ENCODE data around the gene MRPL39. TPM values are rescaled to one million over a fixed set of nuclear protein-coding genes. Genes with fewer than 3 reads are reported as not detected.

MRPL39 gene
- total and polyA plus RNA-seq, 4 experiments from 2014 or later, result 19.1 to 53.0 (median 29.8) TPM

DNA sequence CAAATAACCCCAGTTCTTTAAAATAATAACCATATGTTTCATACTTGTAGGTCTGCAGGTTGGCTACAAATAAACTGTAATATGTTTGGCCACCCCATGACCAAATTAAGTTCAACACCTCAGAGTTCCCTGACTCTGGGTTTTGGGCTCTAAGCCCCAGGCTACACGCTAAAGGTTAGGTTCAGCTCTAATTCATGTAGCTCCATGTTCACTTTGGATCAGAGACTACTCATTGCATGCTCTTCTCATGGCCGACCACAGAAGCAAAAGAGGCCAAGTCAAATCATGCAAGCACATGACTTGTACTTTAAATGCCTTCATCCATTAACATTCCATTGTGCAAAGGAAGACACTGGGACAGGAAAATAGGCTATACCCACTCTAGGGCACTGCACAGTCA is 66.2 kb downstream of the MRPL39 start:
- no peaks in the 10 kb centered on the region for H3K27me3 ChIP-seq (ENCODE audit: insufficient read depth, low read length)
- ChIA-PET POLR2A (ENCODE audit: partially characterized antibody) (no interaction called here), CTCF (ENCODE audit: partially characterized antibody) (no interaction called here)
- H3K27ac Mint-ChIP-seq, result no peak overlapping the region
- H3K4me3 ChIP-seq (ENCODE audit: low read length in 2 of 2), result no peak overlapping the region
- intact Hi-C loops (cut with micrococcal nuclease), result no loop called here
- H3K36me3 ChIP-seq (ENCODE audit: insufficient read depth, low read length), result no peaks in the 10 kb centered on the region
- no peaks in the 10 kb centered on the region for H3K4me1 ChIP-seq (ENCODE audit: insufficient read depth, low read length)
- no peaks in the 10 kb centered on the region for H3K27me3 Mint-ChIP-seq
- DNase-seq, result no peak
- no peak overlapping the region for H3K4me3 Mint-ChIP-seq
- H3K36me3 Mint-ChIP-seq, result peaks cover 0 to 9% of the 10 kb centered on the region in 2 donors
- H3K9me3 ChIP-seq (ENCODE audit: control insufficient read depth in 1 of 2, low read length in 2 of 2), result peaks cover 0 to 4% of the 10 kb centered on the region in 2 donors
- no peak overlapping the region for H3K27ac ChIP-seq (ENCODE audit: low read depth, low read length)
- peaks cover 5 to 24% (median 18%) of the 10 kb centered on the region in 8 donors for H3K9me3 Mint-ChIP-seq
- no peaks in the 10 kb centered on the region for H3K4me1 Mint-ChIP-seq

DNA sequence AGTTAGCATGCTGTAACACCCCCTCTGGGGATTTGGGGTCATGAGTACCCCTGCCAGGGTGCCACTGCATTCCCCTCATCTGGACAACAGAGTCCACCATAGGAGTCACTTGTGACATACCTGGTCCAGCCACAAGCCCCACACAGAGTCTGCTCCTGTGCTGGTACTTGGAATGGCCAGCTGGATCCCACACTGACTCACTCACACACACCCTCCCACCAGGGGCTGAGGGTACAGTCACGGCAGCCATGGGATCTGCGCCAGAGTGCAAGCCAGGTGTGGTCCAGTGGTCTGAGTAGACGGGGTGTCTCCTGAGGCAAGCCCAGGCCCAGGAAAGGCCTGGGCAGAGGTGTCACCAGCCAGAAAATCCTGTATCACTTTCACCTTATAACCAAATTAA is 67.7 kb downstream of the MRPL39 start:
- Mint-ChIP-seq H3K4me3 (no peak overlapping the region), H3K36me3 (peaks cover 0 to 9% of the 10 kb centered on the region in 2 donors), H3K9me3 (peaks cover 5 to 24% (median 18%) of the 10 kb centered on the region in 8 donors), H3K27me3 (no peaks in the 10 kb centered on the region), H3K27ac (no peak overlapping the region), H3K4me1 (no peaks in the 10 kb centered on the region)
- Histone ChIP-seq H3K27me3 (ENCODE audit: insufficient read depth, low read length) (no peaks in the 10 kb centered on the region), H3K4me3 (ENCODE audit: low read length in 2 of 2) (no peak overlapping the region), H3K9me3 (ENCODE audit: control insufficient read depth in 1 of 2, low read length in 2 of 2) (peaks cover 0 to 4% of the 10 kb centered on the region in 2 donors), H3K36me3 (ENCODE audit: insufficient read depth, low read length) (no peaks in the 10 kb centered on the region), H3K27ac (ENCODE audit: low read depth, low read length) (no peak overlapping the region), H3K4me1 (ENCODE audit: insufficient read depth, low read length) (no peaks in the 10 kb centered on the region)
- no peak for DNase-seq
- CTCF ChIA-PET (ENCODE audit: partially characterized antibody), result no interaction called here
- intact Hi-C loops (cut with micrococcal nuclease), result no loop called here
- POLR2A ChIA-PET (ENCODE audit: partially characterized antibody), result no interaction called here

DNA sequence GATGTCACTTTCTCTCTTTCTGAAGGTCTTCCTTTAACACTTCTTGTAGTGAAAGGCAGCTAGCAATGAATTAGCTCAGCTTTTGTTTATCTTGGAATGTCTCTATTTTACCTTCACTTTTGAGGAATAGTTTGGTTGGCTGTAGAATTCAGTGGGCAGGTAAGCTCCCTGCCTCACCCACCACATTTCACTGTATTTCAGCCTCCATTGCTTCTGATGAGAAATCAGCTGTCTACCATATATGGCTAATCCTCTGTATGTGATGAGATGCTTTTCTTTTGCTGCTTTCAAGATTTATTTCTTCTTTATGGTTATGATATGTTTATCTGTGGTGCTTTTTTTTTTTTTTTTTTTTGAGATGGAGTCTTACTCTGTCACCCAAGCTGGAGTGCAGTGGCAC is 70.1 kb downstream of the MRPL39 start:
- no peak overlapping the region for H3K4me3 Mint-ChIP-seq
- Histone ChIP-seq H3K4me3 (ENCODE audit: low read length in 2 of 2) (no peak overlapping the region), H3K4me1 (ENCODE audit: insufficient read depth, low read length) (no peaks in the 10 kb centered on the region), H3K27ac (ENCODE audit: low read depth, low read length) (no peak overlapping the region), H3K27me3 (ENCODE audit: insufficient read depth, low read length) (no peaks in the 10 kb centered on the region), H3K9me3 (ENCODE audit: control insufficient read depth in 1 of 2, low read length in 2 of 2) (peaks cover 0 to 4% of the 10 kb centered on the region in 2 donors), H3K36me3 (ENCODE audit: insufficient read depth, low read length) (no peaks in the 10 kb centered on the region)
- POLR2A ChIA-PET (ENCODE audit: partially characterized antibody), result no interaction called here
- H3K9me3 Mint-ChIP-seq, result peaks cover 5 to 24% (median 18%) of the 10 kb centered on the region in 8 donors
- CTCF ChIA-PET (ENCODE audit: partially characterized antibody), result interaction anchor here (0.7 kb wide), 1 partner anchor 1185 kb away, joined by 3 read pairs; no protein-coding TSS in a partner anchor
- H3K27me3 Mint-ChIP-seq, result no peaks in the 10 kb centered on the region
- H3K27ac Mint-ChIP-seq, result no peak overlapping the region
- DNase-seq, result no peak
- no peaks in the 10 kb centered on the region for H3K4me1 Mint-ChIP-seq
- intact Hi-C loops (cut with micrococcal nuclease), result no loop called here
- H3K36me3 Mint-ChIP-seq, result peaks cover 0 to 9% of the 10 kb centered on the region in 2 donors

DNA sequence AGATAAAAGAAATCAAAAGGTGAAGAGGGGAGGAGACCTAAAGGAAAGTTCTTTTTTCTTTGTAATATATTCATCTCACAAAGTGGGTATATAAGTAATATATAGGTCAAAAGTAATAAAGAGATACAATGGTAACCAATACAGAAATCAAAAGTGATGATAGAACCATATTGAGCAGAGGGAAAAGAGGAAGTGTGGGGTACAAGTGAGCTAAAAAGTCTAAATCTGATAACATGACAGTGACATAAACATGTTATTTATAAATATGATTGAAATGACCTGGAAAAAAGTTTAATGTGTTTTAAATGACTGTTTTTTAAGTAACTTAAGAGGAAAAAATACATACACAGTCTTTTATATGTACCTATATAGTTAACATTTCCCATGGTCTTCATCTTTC is 70.5 kb downstream of the MRPL39 start:
- Histone ChIP-seq H3K4me1 (ENCODE audit: insufficient read depth, low read length) (no peaks in the 10 kb centered on the region), H3K4me3 (ENCODE audit: low read length in 2 of 2) (no peak overlapping the region)

DNA sequence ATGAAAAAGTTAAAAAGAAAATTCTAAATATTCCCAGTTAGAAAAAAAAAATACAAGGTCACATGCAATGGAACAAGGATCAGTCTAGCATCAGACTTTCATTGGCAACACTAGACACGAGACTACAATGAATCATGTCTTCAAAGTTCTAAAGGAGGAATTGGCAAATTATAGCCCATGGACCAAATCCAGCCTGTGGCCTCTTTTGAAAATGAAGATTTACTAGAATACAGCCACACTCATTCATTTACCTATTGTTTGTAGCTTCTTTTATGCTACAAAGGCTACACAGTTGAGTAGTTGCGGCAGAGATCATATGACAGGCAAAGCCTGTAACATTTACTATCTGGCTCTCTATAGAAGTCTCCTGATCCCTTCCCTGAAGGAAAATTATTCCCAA is 71.4 kb downstream of the MRPL39 start:
- Mint-ChIP-seq H3K4me1 (no peaks in the 10 kb centered on the region), H3K36me3 (peaks cover 0 to 9% of the 10 kb centered on the region in 2 donors), H3K27me3 (no peaks in the 10 kb centered on the region), H3K4me3 (no peak overlapping the region), H3K9me3 (peaks cover 5 to 24% (median 18%) of the 10 kb centered on the region in 8 donors), H3K27ac (no peak overlapping the region)
- H3K36me3 ChIP-seq (ENCODE audit: insufficient read depth, low read length), result no peaks in the 10 kb centered on the region
- H3K9me3 ChIP-seq (ENCODE audit: control insufficient read depth in 1 of 2, low read length in 2 of 2), result peaks cover 0 to 4% of the 10 kb centered on the region in 2 donors
- H3K4me3 ChIP-seq (ENCODE audit: low read length in 2 of 2), result no peak overlapping the region
- no peak for DNase-seq
- intact Hi-C loops (cut with micrococcal nuclease), result no loop called here
- ChIA-PET POLR2A (ENCODE audit: partially characterized antibody) (no interaction called here), CTCF (ENCODE audit: partially characterized antibody) (no interaction called here)
- H3K27me3 ChIP-seq (ENCODE audit: insufficient read depth, low read length), result no peaks in the 10 kb centered on the region
- H3K4me1 ChIP-seq (ENCODE audit: insufficient read depth, low read length), result no peaks in the 10 kb centered on the region
- H3K27ac ChIP-seq (ENCODE audit: low read depth, low read length), result no peak overlapping the region

More for the DNA sequence above, 70.5 kb downstream of the MRPL39 start:
- H3K36me3 Mint-ChIP-seq, result peaks cover 0 to 9% of the 10 kb centered on the region in 2 donors
- POLR2A ChIA-PET (ENCODE audit: partially characterized antibody), result no interaction called here
- H3K9me3 Mint-ChIP-seq, result peaks cover 5 to 24% (median 18%) of the 10 kb centered on the region in 8 donors
- H3K4me1 Mint-ChIP-seq, result no peaks in the 10 kb centered on the region
- intact Hi-C loops (cut with micrococcal nuclease), result no loop called here
- H3K27ac ChIP-seq (ENCODE audit: low read depth, low read length), result no peak overlapping the region
- no peak for DNase-seq
- CTCF ChIA-PET (ENCODE audit: partially characterized antibody), result interaction anchor here (0.7 kb wide), 1 partner anchor 1185 kb away, joined by 3 read pairs; no protein-coding TSS in a partner anchor
- H3K4me3 Mint-ChIP-seq, result no peak overlapping the region
- peaks cover 0 to 4% of the 10 kb centered on the region in 2 donors for H3K9me3 ChIP-seq (ENCODE audit: control insufficient read depth in 1 of 2, low read length in 2 of 2)
- H3K36me3 ChIP-seq (ENCODE audit: insufficient read depth, low read length), result no peaks in the 10 kb centered on the region
- H3K27me3 ChIP-seq (ENCODE audit: insufficient read depth, low read length), result no peaks in the 10 kb centered on the region
- H3K27ac Mint-ChIP-seq, result no peak overlapping the region
- no peaks in the 10 kb centered on the region for H3K27me3 Mint-ChIP-seq

Other genes with a start within 250 kb of the MRPL39 start
- under 1 TPM in 1 of 2 experiments, not detected in 1; 0.67 TPM for gene JAM2, start 31.8 kb upstream of the MRPL39 start, total RNA-seq
- under 1 TPM in 1 of 2 donors, not detected in 1; 0.39 TPM for gene JAM2, start 31.8 kb upstream of the MRPL39 start, polyA plus RNA-seq
- gene ATP5PF, start 127.4 kb upstream of the MRPL39 start, total RNA-seq, result 10 to 100 TPM; 56.6 to 64.1 TPM
- gene ATP5PF, start 127.4 kb upstream of the MRPL39 start, polyA plus RNA-seq, result 100 to 1,000 TPM; 305 to 419 TPM
- 10 to 100 TPM; 28.4 to 29.4 TPM for gene GABPA, start 127.5 kb upstream of the MRPL39 start, total RNA-seq
- gene GABPA, start 127.5 kb upstream of the MRPL39 start, polyA plus RNA-seq, result 10 to 100 TPM; 18.8 to 19.9 TPM